Measurements from ENCODE around the gene MAN1B1. TPM values are rescaled to one million over a fixed set of nuclear protein-coding genes. Genes with fewer than 3 reads are reported as not detected.

Gene MAN1B1
- polyA plus RNA-seq, 6 donors from 2014 or later: 19.6 to 30.4 (median 24.3) TPM

- Mint-ChIP-seq H3K36me3 (peaks cover 0 to 8% of the 10 kb centered on the region in 2 donors), H3K27ac (no peak overlapping the region)
These were observed 21.9 kb downstream of the MAN1B1 start for GRCh38 chr9:137108608-137109249.

GRCh38 chr9:137109250-137110146, 22.7 kb downstream of the MAN1B1 start:
- ATAC-seq (ENCODE audit: low read depth in 2 of 2): no peak
- no peaks in the 10 kb centered on the region for H3K27me3 Mint-ChIP-seq
- DNase-seq: no peak
- H3K4me3 Mint-ChIP-seq: no peak overlapping the region
- no peaks in the 10 kb centered on the region for H3K9me3 Mint-ChIP-seq
- peaks cover 0 to 8% of the 10 kb centered on the region in 2 donors for H3K36me3 Mint-ChIP-seq
- H3K4me1 Mint-ChIP-seq: peaks cover 0 to 7% (median 3%) of the 10 kb centered on the region in 3 donors
- no peak overlapping the region for H3K27ac Mint-ChIP-seq

More at GRCh38 chr9:137108608-137109249, 21.9 kb downstream of the MAN1B1 start:
- ATAC-seq (ENCODE audit: low read depth in 2 of 2) (no peak), DNase-seq (no peak)
- no peaks in the 10 kb centered on the region for H3K9me3 Mint-ChIP-seq
- peaks cover 0 to 7% (median 3%) of the 10 kb centered on the region in 3 donors for H3K4me1 Mint-ChIP-seq
- H3K27me3 Mint-ChIP-seq: no peaks in the 10 kb centered on the region
- no peak overlapping the region for H3K4me3 Mint-ChIP-seq

- H3K27ac Mint-ChIP-seq: no peak overlapping the region
- peaks cover 0 to 7% (median 3%) of the 10 kb centered on the region in 3 donors for H3K4me1 Mint-ChIP-seq
- ATAC-seq (ENCODE audit: low read depth in 2 of 2): no peak
- H3K4me3 Mint-ChIP-seq: peak overlapping the region in 1 of 8 donors; percentile 19
- peaks cover 0 to 8% of the 10 kb centered on the region in 2 donors for H3K36me3 Mint-ChIP-seq
- H3K9me3 Mint-ChIP-seq: no peaks in the 10 kb centered on the region
- no peak for DNase-seq
- H3K27me3 Mint-ChIP-seq: no peaks in the 10 kb centered on the region
These were observed 23.5 kb downstream of the MAN1B1 start for GRCh38 chr9:137110147-137110910.

GRCh38 chr9:137110911-137111787, 24.4 kb downstream of the MAN1B1 start:
- Mint-ChIP-seq H3K4me1 (peaks cover 0 to 7% (median 3%) of the 10 kb centered on the region in 3 donors), H3K4me3 (peak overlapping the region in 2 of 8 donors; percentile 19 to 76), H3K27me3 (no peaks in the 10 kb centered on the region), H3K36me3 (peaks cover 0 to 8% of the 10 kb centered on the region in 2 donors), H3K27ac (no peak overlapping the region), H3K9me3 (no peaks in the 10 kb centered on the region)
- DNase-seq (no peak), ATAC-seq (ENCODE audit: low read depth in 2 of 2) (no peak)

- Mint-ChIP-seq H3K9me3 (no peaks in the 10 kb centered on the region), H3K4me1 (peaks cover 0 to 7% (median 3%) of the 10 kb centered on the region in 3 donors), H3K36me3 (peaks cover 0 to 8% of the 10 kb centered on the region in 2 donors), H3K4me3 (no peak overlapping the region), H3K27me3 (no peaks in the 10 kb centered on the region), H3K27ac (no peak overlapping the region)
- ATAC-seq (ENCODE audit: low read depth in 2 of 2) (no peak), DNase-seq (no peak)
These were observed 25.2 kb downstream of the MAN1B1 start for GRCh38 chr9:137111788-137112563.

GRCh38 chr9:137112564-137113384, 26.0 kb downstream of the MAN1B1 start:
- Mint-ChIP-seq H3K4me1 (peaks cover 0 to 7% (median 3%) of the 10 kb centered on the region in 3 donors), H3K9me3 (no peaks in the 10 kb centered on the region), H3K27me3 (no peaks in the 10 kb centered on the region), H3K27ac (peak overlapping the region in 3 of 6 donors; percentile 65 to 91 (median 74)), H3K36me3 (peaks cover 0 to 8% of the 10 kb centered on the region in 2 donors), H3K4me3 (peak overlapping the region in 7 of 8 donors; percentile 59 to 80 (median 71))
- ATAC-seq (ENCODE audit: low read depth in 2 of 2): no peak
- no peak for DNase-seq

- peaks cover 0 to 8% of the 10 kb centered on the region in 2 donors for H3K36me3 Mint-ChIP-seq
- ATAC-seq (ENCODE audit: low read depth in 2 of 2) (peak; percentile 22 to 24), DNase-seq (no peak)
- peak overlapping the region; percentile 62 to 89 (median 74) for H3K4me3 Mint-ChIP-seq
- H3K4me1 Mint-ChIP-seq: peaks cover 0 to 7% (median 3%) of the 10 kb centered on the region in 3 donors
- peak overlapping the region in 4 of 6 donors; percentile 74 to 93 (median 82) for H3K27ac Mint-ChIP-seq
- no peaks in the 10 kb centered on the region for H3K27me3 Mint-ChIP-seq
- no peaks in the 10 kb centered on the region for H3K9me3 Mint-ChIP-seq
These were observed 26.8 kb downstream of the MAN1B1 start for GRCh38 chr9:137113385-137114159.

GRCh38 chr9:137114220-137114612, 27.4 kb downstream of the MAN1B1 start:
- ATAC-seq (ENCODE audit: low read depth in 2 of 2) (peak; percentile 8 to 14), DNase-seq (no peak)
- Mint-ChIP-seq H3K36me3 (peaks cover 0 to 8% of the 10 kb centered on the region in 2 donors), H3K4me3 (peak overlapping the region in 6 of 8 donors; percentile 19 to 79 (median 64)), H3K4me1 (peaks cover 4 to 13% (median 8%) of the 10 kb centered on the region in 3 donors), H3K9me3 (no peaks in the 10 kb centered on the region), H3K27ac (peak overlapping the region in 4 of 6 donors; percentile 33 to 66 (median 50)), H3K27me3 (no peaks in the 10 kb centered on the region)

- H3K4me3 Mint-ChIP-seq: peak within 1 kb of the TSS; percentile 62 to 89 (median 74)
- H3K9me3 Mint-ChIP-seq: no peaks in the 10 kb centered on the region
- peaks cover 0 to 8% of the 10 kb centered on the region in 2 donors for H3K36me3 Mint-ChIP-seq
- ATAC-seq (ENCODE audit: low read depth in 2 of 2): peak; percentile 92 to 93
- peaks cover 7 to 15% (median 11%) of the 10 kb centered on the region in 3 donors for H3K4me1 Mint-ChIP-seq
- H3K27me3 Mint-ChIP-seq: no peaks in the 10 kb centered on the region
- DNase-seq: peak; percentile 83
- peak within 1 kb of the TSS in 4 of 6 donors; percentile 33 to 93 (median 64) for H3K27ac Mint-ChIP-seq
These were observed 28.0 kb downstream of the MAN1B1 start, which contains the start of gene DPP7 for GRCh38 chr9:137114613-137115393. TSS of gene DPP7 (minus strand) at chr9:137114733. CDS start at chr9:137114713, 20 bp downstream.
